D341Med (cell line): ENCODE data around the gene RNF121.
"Not testable (repeated sequence)": the region's sequence is repeated elsewhere in the genome, so short reads cannot be mapped to it uniquely, and the experiment has no call there.

Experiments used
- DNase-seq: peaks from one replicate; pipeline ENCODE4 v3.0.0; 2012; ENCODE audit warnings: low spot score

RNF121 gene

DNA sequence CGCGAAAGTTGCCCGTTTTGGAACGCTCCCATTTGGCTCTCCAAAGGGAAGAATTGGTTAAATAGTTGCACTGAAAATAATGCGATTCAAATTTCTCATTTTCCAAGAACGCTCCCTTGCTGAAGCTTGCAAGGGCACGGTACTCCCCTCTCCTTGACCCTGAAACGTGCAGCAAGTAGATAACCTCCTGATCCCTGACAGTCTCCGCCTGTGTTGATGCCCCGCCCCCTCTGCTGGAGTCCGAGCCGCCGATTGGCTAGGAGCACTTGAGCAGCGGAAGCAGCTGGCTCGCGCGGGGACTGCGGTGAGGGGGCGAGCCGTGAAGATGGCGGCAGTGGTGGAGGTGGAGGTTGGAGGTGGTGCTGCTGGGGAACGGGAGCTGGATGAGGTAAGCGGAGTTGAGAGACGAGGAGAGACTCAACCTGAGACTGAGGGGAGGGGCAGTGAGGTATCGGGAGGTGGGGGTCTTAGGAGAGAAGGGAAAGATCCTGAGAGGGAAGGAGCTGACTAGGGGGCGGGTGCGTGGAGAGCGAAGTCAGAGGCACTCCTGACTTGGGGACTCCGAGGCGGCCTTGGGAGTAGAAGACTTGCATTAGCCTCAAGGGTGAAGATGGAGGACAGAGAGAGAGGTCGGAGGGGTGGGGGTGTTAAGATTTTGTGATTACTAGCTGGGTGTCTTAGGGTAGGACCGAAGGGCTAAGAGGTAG, at the start of gene RNF121:
RNF121 (plus strand) TSS at position 310 of the 707 bp plus-strand sequence; CDS start at position 326, 16 bp downstream.
- DNase-seq = peak; percentile 96

DNA sequence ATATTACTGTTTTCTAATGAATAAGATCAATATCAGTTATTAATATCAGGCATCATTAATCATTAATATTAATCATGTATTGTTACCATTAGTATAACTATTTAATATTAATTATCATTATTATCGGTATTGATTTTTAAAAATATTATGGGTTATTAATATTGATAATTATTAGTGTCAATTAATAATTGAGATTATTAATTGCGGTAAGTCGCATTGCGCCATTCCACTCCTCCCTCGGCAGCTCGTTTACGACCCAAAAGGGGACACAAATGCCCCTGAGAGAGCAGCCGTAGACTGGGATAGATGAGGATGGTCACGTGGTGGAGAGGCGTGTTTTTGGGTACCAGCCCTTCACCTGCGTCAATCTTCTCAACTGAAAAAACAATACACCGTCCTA, 43.0 kb upstream of the RNF121 start:
- not testable (repeated sequence) for DNase-seq

GRCh38 chr11:71888335-71889010, 40.4 kb upstream of the RNF121 start:
- DNase-seq = not testable (repeated sequence)

DNA sequence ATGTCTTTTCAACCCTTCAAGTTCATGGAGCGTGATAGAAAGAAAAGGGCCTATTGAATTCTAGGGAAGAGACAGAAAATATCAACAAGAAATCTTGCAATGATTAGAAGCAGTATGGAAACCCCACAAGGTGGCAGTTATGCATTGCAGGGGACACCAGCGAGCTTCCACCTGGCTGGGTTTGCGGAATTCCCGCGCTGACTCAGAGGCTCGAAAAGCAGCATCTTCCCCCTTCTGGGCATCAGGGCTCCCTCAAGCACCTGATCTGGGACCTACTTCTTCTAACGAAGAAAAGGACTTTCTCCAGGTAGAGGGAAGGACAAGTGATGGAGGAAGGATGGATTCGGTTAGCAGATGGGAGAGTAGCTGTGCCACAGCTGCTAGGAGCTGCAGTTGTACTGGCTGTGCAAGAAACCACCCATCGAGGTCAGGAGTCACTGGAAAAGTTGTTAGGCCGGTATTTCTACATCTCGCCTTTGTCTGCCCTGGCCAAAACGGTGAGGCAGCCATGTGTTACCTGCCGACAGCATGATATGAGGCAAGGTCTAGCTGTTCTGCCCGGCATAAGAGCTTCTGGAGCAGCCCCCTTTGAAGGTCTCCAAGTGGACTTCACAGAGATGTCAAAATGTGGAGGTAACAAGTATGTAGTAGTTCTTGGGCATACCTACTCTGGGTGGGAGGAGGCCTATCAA, 39.5 kb upstream of the RNF121 start:
- not testable (repeated sequence) for DNase-seq

DNA sequence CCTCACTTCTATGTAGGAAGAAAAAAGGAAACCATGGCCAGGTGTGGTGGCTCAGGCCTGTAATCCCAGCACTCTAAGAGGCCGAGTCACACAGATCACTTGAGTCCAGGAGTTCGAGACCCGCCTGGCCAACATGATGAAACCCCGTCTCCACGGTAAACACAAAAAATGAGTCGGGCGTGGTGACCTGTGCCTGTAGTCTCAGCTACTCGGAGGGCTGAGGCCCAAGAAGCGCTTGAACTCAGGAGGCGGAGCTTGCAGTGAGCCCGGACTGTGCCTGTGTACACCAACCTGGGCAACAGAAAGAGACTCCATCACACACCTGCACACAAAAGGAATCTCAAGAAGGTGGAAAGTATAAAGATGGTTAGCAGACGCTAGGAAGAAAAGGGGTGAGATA, 32.9 kb upstream of the RNF121 start:
- no peak for DNase-seq

GRCh38 chr11:71901137-71901536, 27.7 kb upstream of the RNF121 start:
- DNase-seq = not testable (repeated sequence)

- no peak for DNase-seq
These were observed 20.6 kb upstream of the RNF121 start for GRCh38 chr11:71908218-71908617.

DNA sequence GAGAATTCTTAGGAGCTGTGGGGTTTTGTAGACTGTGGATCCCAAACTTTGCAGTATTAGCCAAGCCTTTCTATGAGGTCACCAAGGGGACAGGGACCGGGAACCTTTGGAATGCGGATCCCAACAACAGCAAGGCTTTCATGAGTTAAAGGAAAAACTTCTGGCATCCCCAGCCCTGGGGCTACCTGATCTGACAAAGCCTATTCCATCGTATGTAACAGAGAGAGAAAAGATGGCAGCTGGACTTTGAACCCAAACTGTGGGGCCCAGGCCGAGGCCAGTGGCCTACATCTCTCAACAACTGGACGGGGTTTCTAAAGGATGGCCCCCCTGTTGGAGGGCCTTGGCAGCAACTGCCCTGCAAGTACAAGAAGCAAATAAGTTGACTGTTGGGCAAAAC, 18.1 kb upstream of the RNF121 start:
- not testable (repeated sequence) for DNase-seq

GRCh38 chr11:71911321-71911985, 17.4 kb upstream of the RNF121 start:
- not testable (repeated sequence) for DNase-seq

- not testable (repeated sequence) for DNase-seq
These were observed 16.9 kb upstream of the RNF121 start for GRCh38 chr11:71911986-71912340.

DNA sequence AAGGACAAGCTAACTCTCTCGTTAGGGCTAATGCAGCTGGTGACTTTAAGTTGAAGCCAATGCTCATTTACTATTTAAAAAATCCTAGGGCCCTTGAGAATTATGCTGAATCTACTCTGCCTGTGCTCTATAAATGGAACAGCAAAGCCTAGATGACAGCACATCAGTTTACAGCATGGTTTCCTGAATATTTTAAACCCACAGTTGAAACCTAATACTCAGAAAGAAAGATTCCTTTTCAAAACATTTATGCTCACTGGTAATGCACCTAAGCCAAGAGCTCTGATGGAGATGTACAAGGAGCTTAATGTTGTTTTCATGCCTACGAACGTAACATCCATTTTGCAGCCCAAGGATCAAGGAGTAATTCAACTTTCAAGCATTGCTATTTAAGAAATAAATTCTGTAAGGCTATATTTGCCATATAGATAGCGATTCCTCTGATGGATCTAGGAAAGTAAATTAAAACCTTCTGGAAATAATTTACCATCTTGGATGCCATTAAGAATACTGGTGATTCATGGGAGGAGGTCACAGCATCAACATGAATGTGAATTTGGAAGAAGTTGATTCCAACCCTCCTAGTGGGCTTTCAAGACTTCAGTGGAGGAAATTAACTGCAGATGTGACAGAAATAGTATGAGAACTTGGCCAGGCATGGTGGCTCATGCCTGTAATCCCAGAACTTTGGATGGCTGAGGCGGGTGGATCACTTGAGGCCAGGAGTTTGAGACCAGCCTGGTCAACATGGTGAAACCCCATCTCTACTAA, 14.9 kb upstream of the RNF121 start:
- no peak for DNase-seq

- no peak for DNase-seq
These were observed 14.1 kb upstream of the RNF121 start for GRCh38 chr11:71914617-71915189.

DNA sequence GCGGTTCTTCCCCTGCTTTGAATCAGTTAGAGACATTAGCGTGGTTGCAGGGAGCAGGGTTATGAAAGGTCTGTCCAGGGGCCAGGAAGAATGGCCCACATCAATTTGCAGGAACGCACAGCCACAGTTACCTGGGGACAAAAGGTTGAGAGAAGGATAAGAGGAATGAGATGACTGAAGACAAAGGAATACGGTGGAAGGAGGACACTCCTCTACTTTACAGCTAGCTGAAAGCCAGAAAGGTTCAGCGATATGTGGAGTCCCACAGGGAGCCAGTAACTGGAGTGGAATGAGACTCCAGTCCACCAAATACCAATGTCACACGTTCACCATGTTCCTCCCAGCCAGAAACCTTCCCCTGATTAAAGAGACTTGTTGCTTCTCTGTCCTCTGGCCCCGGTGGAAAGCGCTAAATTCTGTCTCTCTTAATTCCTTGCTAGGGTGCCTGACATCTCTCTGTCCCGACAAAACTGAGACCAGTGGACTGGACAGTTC, 11.2 kb upstream of the RNF121 start:
- DNase-seq = no peak

DNA sequence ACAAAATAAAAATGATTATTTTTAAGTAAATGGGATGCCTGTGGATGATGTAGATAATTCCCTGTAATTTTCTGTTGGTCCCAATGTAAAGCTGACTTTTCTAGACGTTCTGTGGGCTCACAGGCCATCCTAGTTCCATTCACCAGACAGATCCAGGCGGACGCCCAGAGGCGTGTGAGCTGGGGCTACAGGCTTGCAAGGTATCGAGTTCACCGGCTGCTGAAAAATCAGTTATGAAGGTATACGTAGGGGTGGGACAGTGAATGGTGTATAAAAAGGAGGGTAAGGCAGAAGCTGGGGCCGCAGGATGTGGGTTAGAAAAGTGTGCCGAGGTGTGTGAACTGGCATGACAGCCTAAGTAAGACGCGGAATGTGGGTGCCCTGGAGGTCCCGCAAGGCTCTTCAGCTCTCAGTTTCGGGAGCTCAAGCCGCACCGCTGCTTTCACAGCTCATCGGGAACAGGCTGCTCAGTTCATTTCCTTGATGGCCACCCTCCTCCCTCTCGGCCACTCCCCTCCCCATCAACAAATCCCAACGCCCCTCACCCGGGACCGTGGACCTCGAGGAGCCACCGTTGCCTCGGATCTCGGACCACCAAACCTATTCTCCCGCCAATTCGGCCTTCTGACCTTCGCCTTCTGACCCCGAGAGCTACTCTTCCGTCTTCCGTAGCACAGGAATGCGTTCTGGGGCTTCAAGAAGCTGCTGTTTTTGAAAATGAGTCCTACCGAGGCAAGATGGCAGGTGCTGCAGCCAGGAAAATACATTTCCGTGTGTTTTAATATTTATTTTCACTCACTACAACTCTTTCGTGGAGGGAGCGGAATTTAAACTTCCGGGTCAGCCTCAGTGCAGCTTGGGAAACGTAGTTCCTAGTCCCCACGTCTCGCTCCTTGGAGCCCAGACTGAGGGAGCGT, 768 bp upstream of the RNF121 start, which contains the start of gene XNDC1N:
XNDC1N (minus strand) TSS at position 775 of the 917 bp plus-strand sequence. CDS start 5,241 bp downstream, outside the sequence.
- peak; percentile 83 for DNase-seq

DNA sequence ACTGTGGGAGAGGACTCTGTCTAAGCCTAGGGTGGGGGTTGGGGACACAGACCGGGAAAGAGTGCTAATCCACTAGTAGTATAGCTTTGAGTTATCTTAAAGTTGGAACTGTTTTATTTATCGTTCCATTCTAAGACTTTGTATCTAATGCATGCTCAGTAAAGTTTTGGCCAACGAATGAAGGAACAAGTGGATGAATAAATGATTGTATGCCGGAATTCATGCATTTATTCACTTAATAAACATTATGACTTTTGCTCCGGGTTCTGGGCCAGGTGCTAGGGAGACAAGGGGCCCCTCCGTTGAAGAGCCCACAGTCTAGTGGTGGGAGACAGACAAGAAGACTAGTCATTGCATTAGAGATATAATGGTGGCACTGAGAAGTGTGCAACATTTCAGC, 645 bp downstream of the RNF121 start:
- DNase-seq = no peak

- DNase-seq = no peak
These were observed 1.9 kb downstream of the RNF121 start for GRCh38 chr11:71930556-71931244.

- DNase-seq = no peak
These were observed 2.4 kb downstream of the RNF121 start for GRCh38 chr11:71931245-71931602.

- DNase-seq = no peak
These were observed 4.5 kb downstream of the RNF121 start for GRCh38 chr11:71933141-71933933.

GRCh38 chr11:71934213-71934612, 5.4 kb downstream of the RNF121 start:
- no peak for DNase-seq
